ENCODE data around the gene MAP3K10. TPM values are rescaled to one million over a fixed set of nuclear protein-coding genes. Genes with fewer than 3 reads are reported as not detected.
"Not testable (repeated sequence)": the region's sequence is repeated elsewhere in the genome, so short reads cannot be mapped to it uniquely, and the experiment has no call there.

MAP3K10 gene
- total and polyA plus RNA-seq, 2 donors (not counting 1 experiment from before 2014, with no cell fraction given): 22.5 to 41.6 TPM

DNA sequence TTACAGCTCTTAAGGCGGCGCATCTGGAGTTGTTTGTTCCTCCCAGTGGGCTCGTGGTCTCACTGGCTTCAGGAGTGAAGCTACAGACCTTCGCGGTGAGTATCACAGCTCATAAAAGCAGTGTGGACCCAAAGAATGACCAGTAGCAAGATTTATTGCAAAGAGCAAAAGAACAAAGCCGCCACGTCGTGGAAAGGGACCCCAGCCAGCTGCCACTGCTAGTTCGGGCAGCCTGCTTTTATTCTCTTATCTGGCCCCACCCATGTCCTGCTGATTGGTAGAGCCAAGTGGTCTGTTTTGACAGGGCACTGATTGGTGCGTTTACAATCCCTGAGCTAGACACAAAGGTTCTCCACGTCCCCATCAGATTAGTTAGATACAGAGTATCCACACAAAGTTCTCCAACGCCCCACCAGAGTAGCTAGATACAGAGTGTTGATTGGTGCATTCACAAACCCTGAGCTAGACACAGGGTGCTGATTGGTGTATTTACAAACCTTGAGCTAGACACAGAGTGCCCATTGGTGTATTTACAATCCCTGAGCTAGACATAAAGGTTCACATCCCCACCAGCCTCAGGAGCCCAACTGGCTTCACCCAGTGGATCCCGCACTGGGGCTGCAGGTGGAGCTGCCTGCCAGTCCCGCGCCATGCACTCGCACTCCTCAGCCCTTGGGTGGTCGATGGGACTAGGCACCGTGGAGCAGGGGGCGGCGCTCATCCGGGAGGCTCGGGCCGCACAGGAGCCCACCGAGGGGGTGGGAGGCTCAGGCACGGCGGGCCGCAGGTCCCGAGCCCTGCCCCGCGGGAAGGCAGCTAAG is 21.5 kb upstream of the MAP3K10 start:
- POLR2A ChIA-PET; H3K4me3 ChIP-seq (ENCODE audit: control extremely low read depth in 1 of 5, extremely low read depth in 1 of 5, insufficient read depth in 1 of 5, low read depth in 2 of 5, low read length in 4 of 5); H3K27ac Mint-ChIP-seq; H3K27me3 ChIP-seq (replicated peaks in 1 of 4; ENCODE audit: control extremely low read depth in 1 of 4, control insufficient read depth in 3 of 4, insufficient read depth in 4 of 4, low read length in 3 of 4); H3K27ac ChIP-seq (ENCODE audit: low read length in 2 of 2); DNase-seq; H3K4me1 ChIP-seq (ENCODE audit: control insufficient read depth in 2 of 2, insufficient read depth in 2 of 2, low read length in 2 of 2); CTCF ChIA-PET; H3K4me3 Mint-ChIP-seq; intact Hi-C loops (cut with micrococcal nuclease); H3K9me3 ChIP-seq (ENCODE audit: control extremely low read depth in 1 of 3, control insufficient read depth in 2 of 3, insufficient read depth in 1 of 3, low read length in 2 of 3); ATAC-seq (ENCODE audit: low read depth); H3K4me1 Mint-ChIP-seq; H3K4me2 ChIP-seq (replicated peaks; ENCODE audit: low read depth, low read length, poor library complexity, severe bottlenecking); H3K36me3 ChIP-seq (replicated peaks in 1 of 2; ENCODE audit: control extremely low read depth in 1 of 2, control insufficient read depth in 1 of 2, extremely low read depth in 1 of 2, insufficient read depth in 2 of 2, low read length in 1 of 2); H3K9ac ChIP-seq (ENCODE audit: low read length); H2AFZ ChIP-seq (ENCODE audit: insufficient read depth, low read depth, low read length, poor library complexity, severe bottlenecking); H4K20me1 ChIP-seq (ENCODE audit: control insufficient read depth, insufficient read depth, low read length, poor library complexity, severe bottlenecking); H3K79me2 ChIP-seq (ENCODE audit: control insufficient read depth, insufficient read depth, low read length); H3K9me3 Mint-ChIP-seq (ENCODE audit: insufficient read depth): not testable (repeated sequence)
- WGBS (ENCODE audit: insufficient coverage): 86% methylated on average over 26 of the region's 30 CpGs
- peaks cover 13% of the 10 kb centered on the region for H3K27me3 Mint-ChIP-seq

DNA sequence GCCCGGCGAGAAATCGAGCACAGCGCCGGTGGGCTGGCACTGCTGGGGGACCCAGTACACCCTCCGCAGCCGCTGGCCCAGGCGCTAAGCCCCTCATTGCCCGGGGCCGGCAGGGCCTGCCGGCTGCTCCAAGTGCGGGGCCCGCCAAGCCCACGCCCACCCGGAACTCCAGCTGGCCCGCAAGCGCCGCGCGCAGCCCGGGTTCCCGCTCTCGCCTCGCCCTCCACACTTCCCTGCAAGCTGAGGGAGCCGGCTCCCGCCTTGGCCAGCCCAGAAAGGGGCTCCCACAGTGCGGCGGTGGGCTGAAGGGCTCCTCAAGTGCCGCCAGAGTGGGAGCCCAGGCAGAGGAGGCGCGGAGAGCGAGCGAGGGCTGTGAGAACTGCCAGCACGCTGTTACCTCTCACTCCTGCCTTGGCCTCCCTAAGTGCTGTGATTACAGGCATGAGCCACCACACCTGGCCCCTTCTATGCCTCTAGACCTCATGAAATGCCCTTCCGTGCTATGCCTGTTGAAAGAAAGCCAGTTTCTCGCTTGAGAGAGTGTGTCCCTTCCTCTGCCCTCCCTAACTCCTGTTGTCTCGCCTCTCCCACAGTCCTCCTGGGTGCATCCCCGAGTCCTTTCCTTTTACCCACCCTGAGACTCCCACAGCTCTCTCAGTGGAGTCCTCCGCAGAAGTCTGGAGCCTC is 20.8 kb upstream of the MAP3K10 start:
- H3K27ac ChIP-seq (ENCODE audit: low read length in 2 of 2); intact Hi-C loops (cut with micrococcal nuclease); H3K9me3 ChIP-seq (ENCODE audit: control extremely low read depth in 1 of 3, control insufficient read depth in 2 of 3, insufficient read depth in 1 of 3, low read length in 2 of 3); H3K79me2 ChIP-seq (ENCODE audit: control insufficient read depth, insufficient read depth, low read length); H3K4me2 ChIP-seq (replicated peaks; ENCODE audit: low read depth, low read length, poor library complexity, severe bottlenecking); ATAC-seq (ENCODE audit: low read depth); H3K4me1 Mint-ChIP-seq; H3K9ac ChIP-seq (ENCODE audit: low read length); CTCF ChIA-PET; H3K4me3 Mint-ChIP-seq; H3K9me3 Mint-ChIP-seq (ENCODE audit: insufficient read depth); H3K27me3 ChIP-seq (replicated peaks in 1 of 4; ENCODE audit: control extremely low read depth in 1 of 4, control insufficient read depth in 3 of 4, insufficient read depth in 4 of 4, low read length in 3 of 4); POLR2A ChIA-PET; H3K27ac Mint-ChIP-seq; H3K4me1 ChIP-seq (ENCODE audit: control insufficient read depth in 2 of 2, insufficient read depth in 2 of 2, low read length in 2 of 2); DNase-seq; H3K36me3 ChIP-seq (replicated peaks in 1 of 2; ENCODE audit: control extremely low read depth in 1 of 2, control insufficient read depth in 1 of 2, extremely low read depth in 1 of 2, insufficient read depth in 2 of 2, low read length in 1 of 2); H2AFZ ChIP-seq (ENCODE audit: insufficient read depth, low read depth, low read length, poor library complexity, severe bottlenecking); H4K20me1 ChIP-seq (ENCODE audit: control insufficient read depth, insufficient read depth, low read length, poor library complexity, severe bottlenecking); H3K4me3 ChIP-seq (ENCODE audit: control extremely low read depth in 1 of 5, extremely low read depth in 1 of 5, insufficient read depth in 1 of 5, low read depth in 2 of 5, low read length in 4 of 5): not testable (repeated sequence)
- 93% methylated on average over 33 of the region's 39 CpGs for WGBS (ENCODE audit: insufficient coverage)
- H3K27me3 Mint-ChIP-seq: peaks cover 13% of the 10 kb centered on the region

DNA sequence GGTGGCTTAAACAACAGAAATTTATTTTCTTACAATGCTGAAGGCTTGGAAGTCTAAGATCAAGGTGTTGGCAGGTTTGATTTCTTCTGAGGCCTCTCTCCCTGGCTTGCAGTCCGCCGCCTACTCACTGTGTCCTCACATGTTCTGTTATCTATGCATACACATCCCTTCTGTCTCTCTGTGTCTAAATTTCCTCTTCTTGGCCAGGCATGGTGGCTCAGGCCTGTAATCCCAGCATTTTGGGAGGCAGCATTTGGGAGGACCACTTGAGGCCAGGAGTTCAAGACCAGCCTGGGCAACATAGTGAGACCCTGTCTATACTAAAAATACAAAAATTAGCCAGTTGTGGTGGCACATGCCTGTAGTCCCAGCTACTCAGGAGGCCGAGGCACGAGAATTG is 19.9 kb upstream of the MAP3K10 start:
- POLR2A ChIA-PET; ATAC-seq (ENCODE audit: low read depth); H3K4me1 ChIP-seq (ENCODE audit: control insufficient read depth in 2 of 2, insufficient read depth in 2 of 2, low read length in 2 of 2); H3K27ac Mint-ChIP-seq; H3K9me3 ChIP-seq (ENCODE audit: control extremely low read depth in 1 of 3, control insufficient read depth in 2 of 3, insufficient read depth in 1 of 3, low read length in 2 of 3); DNase-seq; H3K27ac ChIP-seq (ENCODE audit: low read length in 2 of 2); H3K27me3 ChIP-seq (replicated peaks in 1 of 4; ENCODE audit: control extremely low read depth in 1 of 4, control insufficient read depth in 3 of 4, insufficient read depth in 4 of 4, low read length in 3 of 4); H3K4me1 Mint-ChIP-seq; H3K4me3 ChIP-seq (ENCODE audit: control extremely low read depth in 1 of 5, extremely low read depth in 1 of 5, insufficient read depth in 1 of 5, low read depth in 2 of 5, low read length in 4 of 5); H2AFZ ChIP-seq (ENCODE audit: insufficient read depth, low read depth, low read length, poor library complexity, severe bottlenecking); H3K79me2 ChIP-seq (ENCODE audit: control insufficient read depth, insufficient read depth, low read length); H4K20me1 ChIP-seq (ENCODE audit: control insufficient read depth, insufficient read depth, low read length, poor library complexity, severe bottlenecking); H3K4me3 Mint-ChIP-seq; H3K36me3 ChIP-seq (replicated peaks in 1 of 2; ENCODE audit: control extremely low read depth in 1 of 2, control insufficient read depth in 1 of 2, extremely low read depth in 1 of 2, insufficient read depth in 2 of 2, low read length in 1 of 2); H3K9me3 Mint-ChIP-seq (ENCODE audit: insufficient read depth); H3K9ac ChIP-seq (ENCODE audit: low read length); H3K4me2 ChIP-seq (replicated peaks; ENCODE audit: low read depth, low read length, poor library complexity, severe bottlenecking); intact Hi-C loops (cut with micrococcal nuclease): not testable (repeated sequence)
- CTCF ChIA-PET: interaction anchor here (0.7 kb wide), 1 partner anchor 974 kb away, joined by 3 read pairs; no protein-coding TSS in a partner anchor
- H3K27me3 Mint-ChIP-seq: peaks cover 13% of the 10 kb centered on the region
- 93% methylated on average over 4 of the region's 4 CpGs for WGBS (ENCODE audit: insufficient coverage)
